Measurements from ENCODE around the gene ITGB6. TPM values are rescaled to one million over a fixed set of nuclear protein-coding genes. Genes with fewer than 3 reads are reported as not detected.

Gene ITGB6
- total and polyA plus RNA-seq, 2 experiments from 2014 or later = 0.12 to 0.31 TPM

DNA sequence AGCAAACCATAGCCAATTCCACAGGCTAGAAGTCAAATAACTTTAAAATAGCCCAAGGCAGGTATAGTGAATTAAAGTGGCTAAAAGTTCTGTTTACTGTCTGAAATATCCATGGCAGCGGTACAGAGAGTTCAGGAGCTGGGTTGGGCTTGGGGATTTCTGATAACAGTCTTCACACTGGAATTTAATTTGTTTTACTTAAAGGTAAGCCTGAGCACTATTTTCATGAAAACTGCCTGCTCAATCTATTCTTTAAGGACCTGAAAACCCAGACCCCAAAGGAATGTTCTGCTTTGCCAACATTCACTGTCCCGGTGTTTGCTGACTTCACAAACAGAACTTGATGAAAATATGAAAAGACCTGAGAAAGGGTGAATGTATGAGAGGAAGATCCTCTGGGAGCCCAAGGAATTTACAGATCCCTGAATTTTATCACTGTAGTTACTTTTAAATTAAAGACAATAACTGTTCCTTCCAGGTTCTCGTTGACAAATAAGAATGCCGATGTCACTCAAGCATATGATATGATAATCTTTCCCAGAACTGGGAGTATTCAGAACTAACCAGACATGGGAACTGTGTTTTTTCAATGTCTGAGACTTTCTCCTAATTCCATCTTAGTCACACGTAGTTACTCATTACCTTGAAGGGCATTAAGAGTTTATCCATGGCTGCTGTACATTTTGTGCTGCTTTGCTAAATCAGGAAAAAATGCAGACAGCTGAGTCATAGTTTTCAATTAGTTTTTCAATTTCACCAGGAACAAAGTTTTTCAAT, 28.3 kb upstream of the ITGB6 start:
- peaks cover 25% of the 10 kb centered on the region for H3K4me1 ChIP-seq (ENCODE audit: low read depth)
- no peaks in the 10 kb centered on the region for H3K36me3 ChIP-seq
- H3K27ac ChIP-seq = no peak overlapping the region
- TF ChIP-seq, protein P1, sequence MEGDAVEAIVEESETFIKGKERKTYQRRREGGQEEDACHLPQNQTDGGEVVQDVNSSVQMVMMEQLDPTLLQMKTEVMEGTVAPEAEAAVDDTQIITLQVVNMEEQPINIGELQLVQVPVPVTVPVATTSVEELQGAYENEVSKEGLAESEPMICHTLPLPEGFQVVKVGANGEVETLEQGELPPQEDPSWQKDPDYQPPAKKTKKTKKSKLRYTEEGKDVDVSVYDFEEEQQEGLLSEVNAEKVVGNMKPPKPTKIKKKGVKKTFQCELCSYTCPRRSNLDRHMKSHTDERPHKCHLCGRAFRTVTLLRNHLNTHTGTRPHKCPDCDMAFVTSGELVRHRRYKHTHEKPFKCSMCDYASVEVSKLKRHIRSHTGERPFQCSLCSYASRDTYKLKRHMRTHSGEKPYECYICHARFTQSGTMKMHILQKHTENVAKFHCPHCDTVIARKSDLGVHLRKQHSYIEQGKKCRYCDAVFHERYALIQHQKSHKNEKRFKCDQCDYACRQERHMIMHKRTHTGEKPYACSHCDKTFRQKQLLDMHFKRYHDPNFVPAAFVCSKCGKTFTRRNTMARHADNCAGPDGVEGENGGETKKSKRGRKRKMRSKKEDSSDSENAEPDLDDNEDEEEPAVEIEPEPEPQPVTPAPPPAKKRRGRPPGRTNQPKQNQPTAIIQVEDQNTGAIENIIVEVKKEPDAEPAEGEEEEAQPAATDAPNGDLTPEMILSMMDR (IDR thresholded peaks at IDR 0.05; ENCODE audit: low read depth, low read length) = no peak
- H3K27me3 ChIP-seq = no peaks in the 10 kb centered on the region
- H3K9me3 ChIP-seq (ENCODE audit: low read depth) = no peaks in the 10 kb centered on the region
- H3K4me3 ChIP-seq = no peak overlapping the region
- peak in 1 of 2 donors; percentile 76 for DNase-seq (ENCODE audit: low read depth in 1 of 2, low spot score in 1 of 2)

DNA sequence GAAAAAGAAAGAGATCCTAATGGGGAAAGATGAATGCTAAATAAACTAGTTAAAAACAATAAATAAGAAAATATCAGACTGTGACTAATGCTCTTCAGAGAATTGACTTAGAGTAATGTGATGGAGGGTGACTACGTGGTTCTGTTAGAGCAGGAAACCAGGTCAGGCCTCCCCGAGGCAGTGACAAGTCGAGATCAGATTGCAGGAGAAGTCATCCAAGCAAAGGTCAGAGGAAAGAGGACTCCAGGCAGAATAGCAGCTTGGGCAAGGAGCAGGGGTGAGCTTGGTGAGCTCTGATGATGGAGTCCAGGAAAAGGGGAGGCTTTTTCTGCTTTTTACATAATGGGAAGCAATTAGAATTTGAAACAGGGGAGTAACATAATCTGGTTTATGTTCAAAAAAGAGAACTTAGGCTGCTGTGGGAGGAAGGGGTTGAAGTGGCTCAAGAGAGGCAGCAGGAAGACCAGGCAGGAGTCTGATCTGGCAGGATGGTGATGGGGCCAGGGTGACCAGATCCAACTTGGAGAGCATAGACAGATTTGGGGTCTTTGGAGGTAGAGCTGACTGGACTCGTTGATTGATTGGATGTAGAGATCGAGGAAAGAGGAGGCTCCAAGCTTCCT, 27.3 kb upstream of the ITGB6 start:
- H3K36me3 ChIP-seq = no peaks in the 10 kb centered on the region
- TF ChIP-seq, protein P1 (IDR thresholded peaks at IDR 0.05; ENCODE audit: low read depth, low read length) = no peak
- peaks cover 25% of the 10 kb centered on the region for H3K4me1 ChIP-seq (ENCODE audit: low read depth)
- H3K27me3 ChIP-seq = no peaks in the 10 kb centered on the region
- no peak overlapping the region for H3K27ac ChIP-seq
- H3K9me3 ChIP-seq (ENCODE audit: low read depth) = no peaks in the 10 kb centered on the region
- DNase-seq (ENCODE audit: low read depth in 1 of 2, low spot score in 1 of 2) = no peak
- no peak overlapping the region for H3K4me3 ChIP-seq

DNA sequence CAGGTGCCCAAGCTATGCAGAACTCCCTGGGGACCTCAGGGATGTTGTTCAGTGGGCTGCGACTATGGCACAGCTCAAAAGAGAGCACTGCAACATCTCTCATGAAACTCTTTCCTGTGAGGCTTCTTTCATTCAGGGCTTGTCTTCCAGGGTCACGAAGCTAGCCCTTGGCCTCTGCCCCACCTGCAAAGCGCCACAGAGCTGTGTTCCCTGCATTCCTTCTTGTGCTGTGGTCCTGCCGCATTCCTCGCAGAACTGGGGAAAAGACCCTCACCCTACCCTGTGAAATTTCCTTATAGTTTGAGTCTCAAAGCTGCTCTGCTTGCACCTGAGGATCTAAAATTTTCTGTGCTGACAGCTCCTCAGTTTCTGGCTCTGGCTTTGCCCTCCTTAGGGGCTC, 26.3 kb upstream of the ITGB6 start:
- Histone ChIP-seq H3K27ac (no peak overlapping the region), H3K36me3 (no peaks in the 10 kb centered on the region), H3K9me3 (ENCODE audit: low read depth) (no peaks in the 10 kb centered on the region), H3K4me1 (ENCODE audit: low read depth) (peaks cover 25% of the 10 kb centered on the region), H3K27me3 (no peaks in the 10 kb centered on the region), H3K4me3 (no peak overlapping the region)
- no peak for DNase-seq (ENCODE audit: low read depth in 1 of 2, low spot score in 1 of 2)
- TF ChIP-seq, protein P1 (IDR thresholded peaks at IDR 0.05; ENCODE audit: low read depth, low read length) = no peak

DNA sequence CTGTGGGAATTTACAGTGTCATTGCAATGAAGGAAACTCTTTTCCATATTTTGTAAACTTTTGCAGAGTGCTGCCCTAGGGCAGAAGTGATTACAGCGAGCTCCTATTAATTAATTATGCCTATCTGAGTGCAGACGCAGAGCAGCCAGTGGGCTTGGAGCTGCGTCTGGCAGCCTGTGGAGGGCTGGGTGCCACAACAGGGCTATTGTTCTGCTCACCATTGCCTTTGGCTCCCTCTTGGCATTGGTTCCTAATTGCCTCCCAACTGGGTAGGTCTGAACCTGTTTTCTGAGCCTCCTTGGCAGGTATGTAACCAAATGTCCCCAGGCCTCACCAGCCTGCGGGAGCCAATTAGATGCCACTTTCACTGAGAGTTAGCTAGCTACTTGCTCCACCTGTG, 25.6 kb upstream of the ITGB6 start:
- H3K36me3 ChIP-seq = no peaks in the 10 kb centered on the region
- no peak overlapping the region for H3K27ac ChIP-seq
- TF ChIP-seq, protein P1 (IDR thresholded peaks at IDR 0.05; ENCODE audit: low read depth, low read length) = no peak
- peaks cover 25% of the 10 kb centered on the region for H3K4me1 ChIP-seq (ENCODE audit: low read depth)
- H3K27me3 ChIP-seq = no peaks in the 10 kb centered on the region
- H3K4me3 ChIP-seq = no peak overlapping the region
- DNase-seq (ENCODE audit: low read depth in 1 of 2, low spot score in 1 of 2) = no peak
- H3K9me3 ChIP-seq (ENCODE audit: low read depth) = no peaks in the 10 kb centered on the region

DNA sequence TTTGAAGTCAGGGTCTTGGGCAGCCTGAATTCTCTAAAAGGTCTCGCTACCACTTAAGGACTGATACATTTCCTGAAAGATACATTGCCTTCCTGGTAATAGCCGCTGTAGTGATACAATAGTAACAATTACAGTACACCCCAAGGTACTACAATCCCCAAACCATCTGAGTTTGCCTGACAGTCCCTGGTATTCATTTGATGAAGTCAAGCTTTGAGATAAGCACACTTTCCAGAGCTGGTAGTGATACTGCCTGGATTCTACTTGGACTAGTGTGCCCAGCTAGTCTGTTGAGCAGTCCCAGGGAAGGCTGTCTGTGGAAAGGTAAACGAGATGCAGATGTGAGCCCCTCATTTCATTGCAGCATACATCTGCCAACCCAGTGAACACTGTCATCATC, 24.4 kb upstream of the ITGB6 start:
- Histone ChIP-seq H3K36me3 (no peaks in the 10 kb centered on the region), H3K9me3 (ENCODE audit: low read depth) (no peaks in the 10 kb centered on the region), H3K4me3 (no peak overlapping the region), H3K4me1 (ENCODE audit: low read depth) (peaks cover 25% of the 10 kb centered on the region), H3K27ac (no peak overlapping the region), H3K27me3 (no peaks in the 10 kb centered on the region)
- no peak for DNase-seq (ENCODE audit: low read depth in 1 of 2, low spot score in 1 of 2)
- TF ChIP-seq, protein P1 (IDR thresholded peaks at IDR 0.05; ENCODE audit: low read depth, low read length) = no peak
